ENCODE data around the gene IMMP2L. TPM values are rescaled to one million over a fixed set of nuclear protein-coding genes. Genes with fewer than 3 reads are reported as not detected.

Gene IMMP2L
- total RNA-seq, 1 donor from 2014 or later = 21.5 TPM

GRCh38 chr7:111308691-111309090 lies 253.6 kb downstream of the IMMP2L start:
- Mint-ChIP-seq H3K27me3 (ENCODE audit: insufficient read depth, low read depth) (no peaks in the 10 kb centered on the region), H3K27ac (no peak overlapping the region), H3K4me3 (no peak overlapping the region), H3K36me3 (no peaks in the 10 kb centered on the region), H3K9me3 (no peaks in the 10 kb centered on the region), H3K4me1 (no peaks in the 10 kb centered on the region)
- DNase-seq (ENCODE audit: low spot score) = no peak
- no peaks in the 10 kb centered on the region for H3K9me3 ChIP-seq (ENCODE audit: low read depth)
- H3K27ac ChIP-seq = no peak overlapping the region
- no peak overlapping the region for H3K4me3 ChIP-seq
- H3K9ac ChIP-seq = no peak overlapping the region
- H3K79me2 ChIP-seq (ENCODE audit: low read depth) = no peaks in the 10 kb centered on the region
- H4K20me1 ChIP-seq (ENCODE audit: low read depth) = no peaks in the 10 kb centered on the region
- no peak overlapping the region for H2AFZ ChIP-seq (replicated peaks)
- TF ChIP-seq CTCF (IDR thresholded peaks at IDR 0.05) (no peak), EZH2 (IDR thresholded peaks at IDR 0.05) (no peak), EZH2phosphoT487 (IDR thresholded peaks at IDR 0.05) (no peak)
- H3K4me1 ChIP-seq = peaks cover 10% of the 10 kb centered on the region
- no peaks in the 10 kb centered on the region for H3K27me3 ChIP-seq
- H3K36me3 ChIP-seq = no peaks in the 10 kb centered on the region
- no peaks in the 10 kb centered on the region for H3F3A ChIP-seq (ENCODE audit: low read depth)
- H3K4me2 ChIP-seq = no peak overlapping the region

DNA sequence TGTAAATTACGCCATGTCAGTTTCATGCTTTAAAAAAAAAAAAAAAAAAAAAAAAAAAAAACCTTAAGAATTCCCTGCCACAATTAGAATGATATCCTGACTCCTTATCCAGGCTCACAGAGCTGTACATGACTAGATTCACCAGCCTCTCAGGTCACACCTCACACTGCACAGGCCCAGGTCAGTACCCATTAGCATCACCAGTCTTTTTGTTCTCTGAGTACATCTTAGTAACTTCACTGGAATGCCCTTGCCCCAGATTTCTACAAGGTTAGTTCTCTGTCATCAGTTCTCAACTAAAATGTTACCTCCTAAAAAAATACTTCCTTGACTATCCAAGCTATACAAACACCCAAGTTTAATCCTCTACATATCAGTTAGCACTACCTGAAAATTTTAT lies 260.4 kb downstream of the IMMP2L start:
- no peaks in the 10 kb centered on the region for H3K27me3 ChIP-seq

DNA sequence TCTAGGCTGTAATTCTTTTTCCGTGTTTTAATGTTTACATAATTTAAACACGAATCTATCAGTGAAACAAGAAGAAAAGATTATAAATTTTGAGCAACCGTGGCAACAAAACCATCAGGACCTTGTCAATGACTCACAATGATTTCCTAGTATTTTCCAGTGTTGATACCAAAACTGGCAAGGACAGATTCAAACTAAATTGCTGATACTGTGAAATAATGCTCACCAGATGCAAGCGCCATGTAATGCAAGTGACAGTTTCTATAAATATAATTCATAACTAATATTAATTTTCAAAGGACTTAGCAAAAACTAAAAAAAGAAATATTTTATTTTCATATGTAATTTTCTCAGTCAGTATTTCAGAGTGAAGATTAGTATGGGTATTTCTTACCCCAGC lies 267.8 kb downstream of the IMMP2L start:
- H3K27ac ChIP-seq = no peak overlapping the region
- no peaks in the 10 kb centered on the region for H3K79me2 ChIP-seq (ENCODE audit: low read depth)
- no peak overlapping the region for H3K4me2 ChIP-seq
- no peak overlapping the region for H2AFZ ChIP-seq (replicated peaks)
- H3K36me3 Mint-ChIP-seq = no peaks in the 10 kb centered on the region
- no peaks in the 10 kb centered on the region for H3F3A ChIP-seq (ENCODE audit: low read depth)
- no peak for TF ChIP-seq EZH2phosphoT487 (IDR thresholded peaks at IDR 0.05)
- TF ChIP-seq CTCF (IDR thresholded peaks at IDR 0.05) = no peak
- TF ChIP-seq EZH2 (IDR thresholded peaks at IDR 0.05) = no peak
- H3K9me3 ChIP-seq (ENCODE audit: low read depth) = no peaks in the 10 kb centered on the region
- no peaks in the 10 kb centered on the region for H3K4me1 ChIP-seq
- peaks cover 6% of the 10 kb centered on the region for H3K4me1 Mint-ChIP-seq
- no peaks in the 10 kb centered on the region for H3K27me3 ChIP-seq
- H3K9ac ChIP-seq = no peak overlapping the region
- no peak overlapping the region for H3K4me3 Mint-ChIP-seq
- no peak overlapping the region for H3K4me3 ChIP-seq
- no peaks in the 10 kb centered on the region for H3K9me3 Mint-ChIP-seq
- no peaks in the 10 kb centered on the region for H4K20me1 ChIP-seq (ENCODE audit: low read depth)
- DNase-seq (ENCODE audit: low spot score) = no peak
- H3K27me3 Mint-ChIP-seq (ENCODE audit: insufficient read depth, low read depth) = no peaks in the 10 kb centered on the region
- no peak overlapping the region for H3K27ac Mint-ChIP-seq
- H3K36me3 ChIP-seq = no peaks in the 10 kb centered on the region

More for the DNA sequence above, 260.4 kb downstream of the IMMP2L start:
- TF ChIP-seq EZH2 (IDR thresholded peaks at IDR 0.05) = no peak
- no peak for TF ChIP-seq EZH2phosphoT487 (IDR thresholded peaks at IDR 0.05)
- no peak for TF ChIP-seq CTCF (IDR thresholded peaks at IDR 0.05)
- Mint-ChIP-seq H3K27ac (no peak overlapping the region), H3K4me1 (no peaks in the 10 kb centered on the region), H3K4me3 (no peak overlapping the region), H3K36me3 (no peaks in the 10 kb centered on the region), H3K9me3 (no peaks in the 10 kb centered on the region), H3K27me3 (ENCODE audit: insufficient read depth, low read depth) (no peaks in the 10 kb centered on the region)
- H3K79me2 ChIP-seq (ENCODE audit: low read depth) = no peaks in the 10 kb centered on the region
- no peak overlapping the region for H3K4me3 ChIP-seq
- H4K20me1 ChIP-seq (ENCODE audit: low read depth) = no peaks in the 10 kb centered on the region
- H3F3A ChIP-seq (ENCODE audit: low read depth) = no peaks in the 10 kb centered on the region
- DNase-seq (ENCODE audit: low spot score) = no peak
- no peaks in the 10 kb centered on the region for H3K9me3 ChIP-seq (ENCODE audit: low read depth)
- H3K4me1 ChIP-seq = no peaks in the 10 kb centered on the region
- H3K9ac ChIP-seq = no peak overlapping the region
- H2AFZ ChIP-seq (replicated peaks) = no peak overlapping the region
- H3K36me3 ChIP-seq = no peaks in the 10 kb centered on the region
- no peak overlapping the region for H3K27ac ChIP-seq
- H3K4me2 ChIP-seq = no peak overlapping the region
